CD14-positive monocyte (primary cell): Measurements from ENCODE around the gene MIA2. TPM values are rescaled to one million over a fixed set of nuclear protein-coding genes. Genes with fewer than 3 reads are reported as not detected.
A peak's percentile ranks its signal among the peaks of the same experiment; 100 is the strongest.
"Not testable (repeated sequence)": the region's sequence is repeated elsewhere in the genome, so short reads cannot be mapped to it uniquely, and the experiment has no call there.

Experiments
- DNase-seq, 3 donors: peaks; one replicate each; pipeline ENCODE4 v3.0.0-alpha.2; 2011 to 2022
- H2AFZ ChIP-seq: 2 replicates; pipeline ENCODE4 v1.6.0; 2012; ENCODE audit warnings: mild to moderate bottlenecking, low read depth, low read length, inconsistent platforms; ENCODE audit not compliant: insufficient read depth, poor library complexity, severe bottlenecking
- H3K27ac ChIP-seq, 2 donors: 1 replicate in 1 of 2; 2 replicates in 1 of 2; pipeline ENCODE4 v1.5.1; 2012 to 2013; ENCODE audit warnings: low read length in 2 of 2, control low read depth in 1 of 2, inconsistent platforms in 1 of 2, low read depth in 1 of 2, mild to moderate bottlenecking in 1 of 2
- H3K27me3 ChIP-seq, 2 donors: one replicate each; pipeline versions ENCODE4 v1.6.0 to v1.6.1; 2011 to 2013; ENCODE audit warnings: low read length in 2 of 2; ENCODE audit not compliant: control insufficient read depth in 2 of 2, insufficient read depth in 2 of 2
- H3K36me3 ChIP-seq, 2 donors: replicated peaks in 1 of 2; 1 replicate in 1 of 2; 2 replicates in 1 of 2; pipeline versions ENCODE4 v1.5.1 to v1.6.1; 2012 to 2013; ENCODE audit warnings: low read length in 2 of 2, control low read depth in 1 of 2, inconsistent platforms in 1 of 2, mild to moderate bottlenecking in 1 of 2; ENCODE audit not compliant: insufficient read depth in 2 of 2, control insufficient read depth in 1 of 2
- H3K4me1 ChIP-seq, 2 donors: 1 replicate in 1 of 2; 2 replicates in 1 of 2; pipeline versions ENCODE4 v1.5.1 to v1.6.1; 2012 to 2013; ENCODE audit warnings: low read length in 2 of 2, control low read depth in 1 of 2, inconsistent platforms in 1 of 2, mild to moderate bottlenecking in 1 of 2, moderate library complexity in 1 of 2; ENCODE audit not compliant: insufficient read depth in 2 of 2, control insufficient read depth in 1 of 2
- H3K4me2 ChIP-seq: replicated peaks from 2 replicates; pipeline ENCODE3; 2012; ENCODE audit warnings: low read length, moderate library complexity, mild to moderate bottlenecking; ENCODE audit not compliant: poor library complexity, severe bottlenecking; ENCODE audit errors: extremely low read depth
- H3K4me3 ChIP-seq, 3 experiments: fragments of 200-600 bp in 1 of 3; sonication (generic) in 1 of 3; replicated peaks in 1 of 3; 1 replicate in 2 of 3; 2 replicates in 1 of 3; pipeline ENCODE4 v1.5.1; 2011 to 2013; ENCODE audit warnings: low read length in 3 of 3, mild to moderate bottlenecking in 3 of 3, control low read depth in 2 of 3, low read depth in 2 of 3, inconsistent platforms in 1 of 3, moderate library complexity in 1 of 3
- H3K79me2 ChIP-seq: 2 replicates; pipeline ENCODE4 v1.6.0; 2012; ENCODE audit warnings: mild to moderate bottlenecking, control low read depth, inconsistent platforms, low read length, moderate library complexity; ENCODE audit not compliant: insufficient read depth
- H3K9ac ChIP-seq: 2 replicates; pipeline ENCODE4 v1.6.0; 2017; ENCODE audit warnings: low read length, mild to moderate bottlenecking; ENCODE audit not compliant: insufficient read depth, poor library complexity, severe bottlenecking
- H3K9me3 ChIP-seq, 2 donors: replicated peaks in 1 of 2; 1 replicate in 1 of 2; 2 replicates in 1 of 2; pipeline versions ENCODE4 v1.5.1 to v1.6.1; 2012 to 2013; ENCODE audit warnings: low read length in 2 of 2, control low read depth in 1 of 2; ENCODE audit not compliant: control insufficient read depth in 1 of 2, insufficient read depth in 1 of 2
- H4K20me1 ChIP-seq: 2 replicates; pipeline ENCODE4 v1.6.0; 2012; ENCODE audit warnings: mild to moderate bottlenecking, low read length, control low read depth, moderate library complexity; ENCODE audit not compliant: insufficient read depth
- H3K27ac Mint-ChIP-seq, 7 donors: one replicate each; pipeline ENCODE4 v1.8.0; 2020; ENCODE audit warnings: mild to moderate bottlenecking in 7 of 7, mixed read lengths in 7 of 7, moderate library complexity in 6 of 7, inconsistent platforms in 2 of 7
- H3K27me3 Mint-ChIP-seq, 3 donors: one replicate each; pipeline ENCODE4 v1.8.0; 2021 to 2022; ENCODE audit warnings: low read depth in 3 of 3, mild to moderate bottlenecking in 3 of 3, mixed read lengths in 3 of 3, moderate library complexity in 3 of 3, inconsistent platforms in 1 of 3
- H3K36me3 Mint-ChIP-seq, 2 donors: one replicate each; pipeline ENCODE4 v1.8.0; 2020; ENCODE audit warnings: mixed read lengths in 2 of 2, inconsistent platforms in 1 of 2, mild to moderate bottlenecking in 1 of 2
- H3K4me1 Mint-ChIP-seq: one replicate; pipeline ENCODE4 v1.8.0; 2020; ENCODE audit warnings: mild to moderate bottlenecking, mixed read lengths
- H3K4me3 Mint-ChIP-seq, 2 donors: one replicate each; pipeline ENCODE4 v1.8.0; 2020; ENCODE audit warnings: mild to moderate bottlenecking in 2 of 2, mixed read lengths in 2 of 2, moderate library complexity in 1 of 2
- H3K9me3 Mint-ChIP-seq, 7 donors: one replicate each; pipeline ENCODE4 v1.8.0; 2020 to 2022; ENCODE audit warnings: mixed read lengths in 7 of 7, mild to moderate bottlenecking in 6 of 7, moderate library complexity in 6 of 7, inconsistent platforms in 2 of 7
- CTCF ChIP-seq: fragments of 200-600 bp; IDR thresholded peaks from one replicate; pipeline ENCODE4 v1.8.0; 2022; ENCODE audit warnings: antibody characterized with exemption, mild to moderate bottlenecking
- WGBS: methylation state at CpG from one replicate; pipeline ENCODE4 v1.1.5; 2013; ENCODE audit warnings: missing lambda C conversion rate; ENCODE audit not compliant: insufficient coverage; 5-methylcytosine and 5-hydroxymethylcytosine counted together
- intact Hi-C, 2 donors: fragments of 100-400 bp; cut with micrococcal nuclease; formaldehyde crosslinking; loops; one replicate each; pipeline versions ENCODE4 v1.15.0 to v1.15.1; 2023
- polyA plus RNA-seq, 3 donors: library from polyadenylated mRNA; depleted of rRNA in 1 of 3; unstranded in 2 of 3; stranded (reverse) in 1 of 3; fragments of 300-500 nt in 2 of 3; fragments of >200 nt in 1 of 3; fragmentation: Illumina TruSeq in 2 of 3; gene quantifications; 1 replicate in 2 of 3; 2 replicates in 1 of 3; pipeline ENCODE4 v1.2.3, GENCODE V29; 2012 to 2021

MIA2 gene
- polyA plus RNA-seq, 3 donors: 19.1 to 24.6 (median 20.0) TPM

GRCh38 chr14:39232554-39233415 lies 930 bp upstream of the MIA2 start:
- Histone ChIP-seq H3K9me3 (no peaks in the 10 kb centered on the region), H3K79me2 (no peaks in the 10 kb centered on the region), H3K27me3 (no peaks in the 10 kb centered on the region), H3K4me1 (peaks cover 9 to 12% of the 10 kb centered on the region in 2 donors), H3K36me3 (no peaks in the 10 kb centered on the region), H3K9ac (peak overlapping the region; percentile 34), H3K4me2 (peak overlapping the region; percentile 65), H3K27ac (peak overlapping the region; percentile 35 to 76), H4K20me1 (no peaks in the 10 kb centered on the region), H3K4me3 (peak overlapping the region in 1 of 3 experiments; percentile 55), H2AFZ (peak overlapping the region; percentile 79)
- peak in 2 of 3 donors; percentile 8 to 10 for DNase-seq
- intact Hi-C loops: no loop called here
- H3K36me3 Mint-ChIP-seq: no peaks in the 10 kb centered on the region
- peaks cover 17% of the 10 kb centered on the region for H3K4me1 Mint-ChIP-seq
- H3K27ac Mint-ChIP-seq: peak overlapping the region in 6 of 7 donors; percentile 47 to 92 (median 72)
- no peak for TF ChIP-seq CTCF
- H3K9me3 Mint-ChIP-seq: no peaks in the 10 kb centered on the region
- peaks cover 0 to 2% (median 1%) of the 10 kb centered on the region in 3 donors for H3K27me3 Mint-ChIP-seq
- WGBS: no CpG with 5 or more reads among the region's 12 CpGs
- H3K4me3 Mint-ChIP-seq: peak overlapping the region; percentile 69 to 70

GRCh38 chr14:39234986-39235385 lies 1.3 kb downstream of the MIA2 start:
- H3K9me3 ChIP-seq, H3K27me3 Mint-ChIP-seq, H3K9ac ChIP-seq, H4K20me1 ChIP-seq, H3K36me3 Mint-ChIP-seq, H3K9me3 Mint-ChIP-seq, H3K36me3 ChIP-seq, H3K79me2 ChIP-seq, H3K27ac ChIP-seq, H3K4me3 Mint-ChIP-seq, H3K27me3 ChIP-seq, H3K4me3 ChIP-seq, DNase-seq, H3K4me2 ChIP-seq, intact Hi-C loops: not testable (repeated sequence)
- H3K4me1 ChIP-seq: peaks cover 9 to 12% of the 10 kb centered on the region in 2 donors
- Mint-ChIP-seq H3K4me1 (peaks cover 17% of the 10 kb centered on the region), H3K27ac (peak overlapping the region in 1 of 7 donors; percentile 54)
- peak overlapping the region; percentile 8 for H2AFZ ChIP-seq
- WGBS: no CpG with 5 or more reads among the region's 5 CpGs

- H3K9ac ChIP-seq, H3K4me3 ChIP-seq, H3K9me3 ChIP-seq, H3K79me2 ChIP-seq, H3K36me3 Mint-ChIP-seq, H3K4me2 ChIP-seq, H3K4me3 Mint-ChIP-seq, H3K36me3 ChIP-seq, H4K20me1 ChIP-seq, intact Hi-C loops, H3K27me3 Mint-ChIP-seq, H3K27ac ChIP-seq, H3K27me3 ChIP-seq, DNase-seq, H3K9me3 Mint-ChIP-seq: not testable (repeated sequence)
- peak overlapping the region in 1 of 7 donors; percentile 15 for H3K27ac Mint-ChIP-seq
- Histone ChIP-seq H2AFZ (peak overlapping the region; percentile 8), H3K4me1 (peaks cover 9 to 12% of the 10 kb centered on the region in 2 donors)
- H3K4me1 Mint-ChIP-seq: peaks cover 17% of the 10 kb centered on the region
Measured at GRCh38 chr14:39235466-39235865, 1.8 kb downstream of the MIA2 start.
